Gastrocnemius medialis (tissue), 4 donors: ENCODE results near the gene ABCD4. TPM values are rescaled to one million over a fixed set of nuclear protein-coding genes. Genes with fewer than 3 reads are reported as not detected.

Experiments used
- ATAC-seq, 2 donors: fragments of 150-250 bp; one replicate each; pipeline ENCODE4 v1.9.1; 2016
- DNase-seq, 2 donors: peaks; one replicate each; pipeline ENCODE4 v3.0.0-alpha.2; 2019
- H3K27ac ChIP-seq, 4 donors: fragments of 200-600 bp; sonication (generic); 1 replicate in 1 of 4; 2 replicates in 3 of 4; pipeline ENCODE4 v1.5.1; 2016 to 2018; ENCODE audit warnings: mild to moderate bottlenecking in 2 of 4, moderate library complexity in 1 of 4
- H3K27me3 ChIP-seq, 3 donors: fragments of 200-600 bp; sonication (generic) in 2 of 3; 1 replicate in 1 of 3; 2 replicates in 2 of 3; pipeline versions ENCODE4 v1.5.1 to v1.6.0; 2016 to 2019; ENCODE audit warnings: mild to moderate bottlenecking in 1 of 3, moderate library complexity in 1 of 3
- H3K36me3 ChIP-seq, 2 donors: fragments of 200-600 bp; sonication (generic) in 1 of 2; one replicate each; pipeline ENCODE4 v1.5.1; 2017 to 2018
- H3K4me1 ChIP-seq, 2 donors: fragments of 200-600 bp; sonication (generic) in 1 of 2; one replicate each; pipeline ENCODE4 v1.5.1; 2016 to 2017; ENCODE audit warnings: mild to moderate bottlenecking in 2 of 2
- H3K4me3 ChIP-seq, 4 donors: fragments of 200-600 bp; sonication (generic) in 3 of 4; 1 replicate in 1 of 4; 2 replicates in 3 of 4; pipeline ENCODE4 v1.5.1; 2016 to 2019; ENCODE audit warnings: mild to moderate bottlenecking in 2 of 4
- H3K9me3 ChIP-seq, 3 donors: fragments of 200-600 bp; sonication (generic) in 2 of 3; 1 replicate in 1 of 3; 2 replicates in 2 of 3; pipeline ENCODE4 v1.5.1; 2016 to 2019
- CTCF ChIP-seq, 5 experiments: fragments of 450-650 bp in 3 of 5; fragments of 200-600 bp in 2 of 5; sonication (generic) in 2 of 5; IDR thresholded peaks in 4 of 5; conservative IDR thresholded peaks in 1 of 5; 1 replicate in 4 of 5; 2 replicates in 1 of 5; pipeline ENCODE4 v1.5.1; 2016 to 2019; ENCODE audit warnings: antibody characterized with exemption in 5 of 5, mild to moderate bottlenecking in 3 of 5, moderate library complexity in 3 of 5
- POLR2A ChIP-seq, 2 donors: fragments of 450-650 bp; IDR thresholded peaks; one replicate each; pipeline ENCODE4 v1.6.1; 2017; ENCODE audit warnings: antibody characterized with exemption in 2 of 2, mild to moderate bottlenecking in 2 of 2, moderate library complexity in 2 of 2
- in situ Hi-C, 4 donors: fragments of 200-750 bp; cut with MboI; loops; one replicate each; pipeline versions ENCODE4 v1.15.0 to v1.8.0; 2017; ENCODE audit warnings: low sequenced_read_pairs in 4 of 4
- intact Hi-C: fragments of 100-400 bp; cut with DNase I; formaldehyde crosslinking; loops from one replicate; pipeline ENCODE4 v1.15.1; 2023; ENCODE audit warnings: low total_unique reads
- total RNA-seq, 4 donors: library from RNA; depleted of rRNA; stranded (reverse); fragments of >200 nt; gene quantifications; one replicate each; pipeline versions ENCODE4 v1.1.0 to v1.2.3, GENCODE V29; 2016

Gene ABCD4
- total RNA-seq, 4 donors from 2014 or later = 9.1 to 20.0 (median 11.5) TPM

- no peak for TF ChIP-seq CTCF (IDR thresholded peaks at IDR 0.05 in 4 of 5, conservative IDR thresholded peaks at IDR 0.05 in 1 of 5)
- TF ChIP-seq POLR2A (IDR thresholded peaks at IDR 0.05) = no peak
- Histone ChIP-seq H3K9me3 (no peaks in the 10 kb centered on the region), H3K27me3 (peaks cover 65 to 74% (median 74%) of the 10 kb centered on the region in 3 donors), H3K27ac (no peak overlapping the region), H3K36me3 (no peaks in the 10 kb centered on the region), H3K4me1 (peaks cover 12 to 22% of the 10 kb centered on the region in 2 donors), H3K4me3 (no peak overlapping the region)
- ATAC-seq (no peak), DNase-seq (no peak)
- intact Hi-C loops = no loop called here
- in situ Hi-C loops = no loop called here
These were observed 60.5 kb downstream of the ABCD4 start for GRCh38 chr14:74242021-74242779.

DNA sequence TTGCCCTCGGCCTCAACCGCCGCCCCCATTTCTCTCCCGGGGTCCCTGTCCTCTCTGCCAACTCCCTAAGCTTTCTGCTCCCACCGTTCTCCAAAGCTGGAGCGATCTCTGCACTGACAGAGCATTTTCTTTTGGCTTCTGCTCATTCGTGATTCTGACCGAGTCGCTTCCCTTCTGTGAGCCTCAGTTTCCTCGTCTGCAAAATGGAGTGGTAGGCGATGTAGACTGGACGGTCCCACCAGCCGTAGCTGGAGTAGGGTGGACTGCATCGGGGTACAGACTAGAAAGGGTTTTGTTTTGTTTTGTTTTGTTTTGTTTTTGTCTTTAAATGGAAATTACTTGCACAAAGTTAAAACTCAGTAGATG lies 61.1 kb downstream of the ABCD4 start:
- H3K4me3 ChIP-seq = peak overlapping the region in 3 of 4 donors; percentile 38 to 56 (median 51)
- ATAC-seq = no peak

DNA sequence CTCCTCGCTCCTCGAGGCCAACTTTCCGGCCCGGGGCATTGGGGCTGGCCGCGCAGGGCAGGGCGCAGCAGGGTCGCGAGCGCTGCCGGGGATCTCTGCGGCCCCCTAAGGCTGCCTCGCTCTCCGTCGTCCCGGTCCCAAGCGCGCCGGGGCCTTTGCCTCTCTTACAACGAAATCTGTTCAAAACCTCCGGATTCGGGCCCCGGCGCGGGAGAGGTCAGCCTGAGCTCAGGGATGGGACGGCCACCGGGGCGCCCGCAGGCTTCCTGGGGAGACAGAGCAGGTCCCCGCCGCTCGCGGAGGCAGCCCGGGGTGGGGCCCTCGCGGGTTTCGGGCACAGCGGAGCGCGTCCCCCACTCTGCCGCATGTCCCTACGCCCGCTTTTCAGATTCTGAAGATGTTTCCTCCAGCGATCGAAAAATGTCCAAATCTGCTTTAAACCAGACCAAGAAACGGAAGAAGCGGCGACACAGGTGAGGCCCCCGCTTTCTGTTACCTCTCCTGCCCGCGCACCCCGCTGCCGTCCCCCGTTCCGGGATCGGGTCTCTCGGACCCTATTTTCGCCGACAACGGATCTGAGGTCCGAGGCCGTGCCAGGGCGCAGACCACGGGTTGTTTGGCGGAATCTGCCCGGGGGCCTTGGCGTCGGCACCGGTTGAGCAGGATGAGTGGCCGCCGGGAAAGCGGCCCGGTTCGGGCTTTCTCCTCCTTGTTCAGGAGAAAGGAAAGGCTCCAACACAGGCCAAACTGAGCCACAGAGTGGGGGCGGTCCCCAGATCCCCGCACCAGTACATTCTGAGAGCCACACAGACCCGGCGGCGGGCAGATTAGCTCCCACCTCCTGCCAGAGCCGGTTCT lies 61.7 kb downstream of the ABCD4 start:
- Histone ChIP-seq H3K27ac (no peak overlapping the region), H3K27me3 (peaks cover 68 to 77% (median 77%) of the 10 kb centered on the region in 3 donors), H3K9me3 (no peaks in the 10 kb centered on the region), H3K4me1 (peaks cover 12 to 22% of the 10 kb centered on the region in 2 donors), H3K4me3 (peak overlapping the region; percentile 36 to 56 (median 44)), H3K36me3 (no peaks in the 10 kb centered on the region)
- no peak for ATAC-seq
- intact Hi-C loops = no loop called here
- no peak for DNase-seq
- TF ChIP-seq POLR2A (IDR thresholded peaks at IDR 0.05) (no peak), CTCF (IDR thresholded peaks at IDR 0.05 in 4 of 5, conservative IDR thresholded peaks at IDR 0.05 in 1 of 5) (no peak)
- in situ Hi-C loops = no loop called here

More for the DNA sequence above, 61.1 kb downstream of the ABCD4 start:
- intact Hi-C loops = no loop called here
- DNase-seq = no peak
- in situ Hi-C loops = no loop called here
- no peaks in the 10 kb centered on the region for H3K9me3 ChIP-seq
- no peak for TF ChIP-seq POLR2A (IDR thresholded peaks at IDR 0.05)
- no peaks in the 10 kb centered on the region for H3K36me3 ChIP-seq
- peaks cover 12 to 22% of the 10 kb centered on the region in 2 donors for H3K4me1 ChIP-seq
- no peak overlapping the region for H3K27ac ChIP-seq
- H3K27me3 ChIP-seq = peaks cover 68 to 77% (median 77%) of the 10 kb centered on the region in 3 donors

GRCh38 chr14:74239848-74240793 lies 62.6 kb downstream of the ABCD4 start:
- Histone ChIP-seq H3K36me3 (no peaks in the 10 kb centered on the region), H3K4me3 (peak overlapping the region; percentile 36 to 56 (median 44)), H3K27me3 (peaks cover 68 to 77% (median 77%) of the 10 kb centered on the region in 3 donors), H3K4me1 (peaks cover 12 to 22% of the 10 kb centered on the region in 2 donors), H3K27ac (no peak overlapping the region), H3K9me3 (no peaks in the 10 kb centered on the region)
- DNase-seq = no peak
- ATAC-seq = no peak
- TF ChIP-seq POLR2A (IDR thresholded peaks at IDR 0.05) (no peak), CTCF (IDR thresholded peaks at IDR 0.05 in 4 of 5, conservative IDR thresholded peaks at IDR 0.05 in 1 of 5) (no peak)
- in situ Hi-C loops = no loop called here
- intact Hi-C loops = no loop called here
